Measurements from ENCODE around the gene PTN. TPM values are rescaled to one million over a fixed set of nuclear protein-coding genes. Genes with fewer than 3 reads are reported as not detected.
"Not testable (repeated sequence)": the region's sequence is repeated elsewhere in the genome, so short reads cannot be mapped to it uniquely, and the experiment has no call there.

Gene PTN
- total RNA-seq, 1 donor from 2014 or later = 85.1 TPM

- no peak for DNase-seq
These were observed 76.8 kb downstream of the PTN start for GRCh38 chr7:137266764-137267163.

- not testable (repeated sequence) for DNase-seq
These were observed 78.1 kb downstream of the PTN start for GRCh38 chr7:137265480-137265879.

GRCh38 chr7:137262599-137262998, 80.9 kb downstream of the PTN start:
- no peak for DNase-seq

GRCh38 chr7:137258552-137258951, 85.0 kb downstream of the PTN start:
- DNase-seq = no peak

GRCh38 chr7:137254766-137255165, 88.8 kb downstream of the PTN start:
- peak; percentile 20 for DNase-seq

GRCh38 chr7:137245890-137246289, 97.6 kb downstream of the PTN start:
- DNase-seq = no peak

- no peak for DNase-seq
These were observed 98.3 kb downstream of the PTN start for GRCh38 chr7:137245186-137245585.

GRCh38 chr7:137243741-137244140, 99.8 kb downstream of the PTN start:
- no peak for DNase-seq

GRCh38 chr7:137242616-137243015, 100.9 kb downstream of the PTN start:
- DNase-seq = no peak

GRCh38 chr7:137241655-137242360, 101.7 kb downstream of the PTN start:
- DNase-seq = no peak

- not testable (repeated sequence) for DNase-seq
These were observed 104.3 kb downstream of the PTN start for GRCh38 chr7:137239186-137239585.

GRCh38 chr7:137235434-137235833, 108.1 kb downstream of the PTN start:
- no peak for DNase-seq

- DNase-seq = no peak
These were observed 112.4 kb downstream of the PTN start for GRCh38 chr7:137231167-137231566.

- no peak for DNase-seq
These were observed 122.1 kb downstream of the PTN start for GRCh38 chr7:137221467-137221866.

GRCh38 chr7:137213744-137214143, 129.8 kb downstream of the PTN start:
- no peak for DNase-seq

- peak; percentile 64 for DNase-seq
These were observed 134.2 kb downstream of the PTN start for GRCh38 chr7:137209151-137209817.

GRCh38 chr7:137206770-137207169, 136.8 kb downstream of the PTN start:
- no peak for DNase-seq

GRCh38 chr7:137204246-137204645, 139.3 kb downstream of the PTN start:
- no peak for DNase-seq

GRCh38 chr7:137203351-137203750, 140.2 kb downstream of the PTN start:
- no peak for DNase-seq

- peak; percentile 62 for DNase-seq
These were observed 146.9 kb downstream of the PTN start for GRCh38 chr7:137196648-137197047.

GRCh38 chr7:137195996-137196395, 147.5 kb downstream of the PTN start:
- no peak for DNase-seq

GRCh38 chr7:137181619-137182018, 161.9 kb downstream of the PTN start:
- not testable (repeated sequence) for DNase-seq

All from tongue (tissue), 2 donors.